ENCODE data around the gene COG3. TPM values are rescaled to one million over a fixed set of nuclear protein-coding genes. Genes with fewer than 3 reads are reported as not detected.

Gene COG3
- total and polyA plus RNA-seq, 2 of the 13 experiments (the other 11 are each of a cell fraction or from before 2014, with no cell fraction given): 37.8 to 47.5 TPM

DNA sequence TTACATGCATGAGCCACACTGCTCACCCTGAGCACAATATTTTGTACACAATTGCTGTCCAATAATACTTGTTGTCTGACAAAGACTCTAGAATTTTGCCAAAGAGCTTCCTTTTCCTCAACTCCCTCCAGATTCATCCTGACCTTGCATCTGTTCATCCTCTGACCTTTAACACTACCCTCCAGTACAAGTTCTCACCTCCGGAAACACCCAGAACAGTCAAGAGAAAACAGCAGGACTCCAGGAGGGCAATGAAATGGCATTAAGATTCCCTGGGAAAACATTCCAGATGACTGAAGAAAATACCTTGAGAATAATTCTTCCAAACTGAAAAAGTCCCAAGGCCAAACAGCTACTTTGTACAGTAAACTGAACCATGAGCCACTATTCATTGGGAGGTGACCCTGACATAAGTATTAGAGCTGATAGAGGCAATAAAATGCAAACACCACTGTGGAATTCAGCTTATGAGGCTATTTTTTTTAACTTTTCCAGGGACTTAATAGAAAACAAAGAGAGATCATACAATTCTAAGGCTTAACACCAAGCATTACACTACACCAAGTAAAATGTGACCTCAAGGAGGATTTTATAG, 15.7 kb upstream of the COG3 start (continued):
- TF ChIP-seq ZNF607 (CRISPR knock-in tag; IDR thresholded peaks at IDR 0.05; ENCODE audit: borderline replicate concordance) (no peak), MED1 (CRISPR knock-in tag; IDR thresholded peaks at IDR 0.05) (peak; percentile 36; the same call in 1 of the 2 replicates), ZNF768 (CRISPR knock-in tag; IDR thresholded peaks at IDR 0.05) (no peak)
- TF ChIP-seq, protein P1, sequence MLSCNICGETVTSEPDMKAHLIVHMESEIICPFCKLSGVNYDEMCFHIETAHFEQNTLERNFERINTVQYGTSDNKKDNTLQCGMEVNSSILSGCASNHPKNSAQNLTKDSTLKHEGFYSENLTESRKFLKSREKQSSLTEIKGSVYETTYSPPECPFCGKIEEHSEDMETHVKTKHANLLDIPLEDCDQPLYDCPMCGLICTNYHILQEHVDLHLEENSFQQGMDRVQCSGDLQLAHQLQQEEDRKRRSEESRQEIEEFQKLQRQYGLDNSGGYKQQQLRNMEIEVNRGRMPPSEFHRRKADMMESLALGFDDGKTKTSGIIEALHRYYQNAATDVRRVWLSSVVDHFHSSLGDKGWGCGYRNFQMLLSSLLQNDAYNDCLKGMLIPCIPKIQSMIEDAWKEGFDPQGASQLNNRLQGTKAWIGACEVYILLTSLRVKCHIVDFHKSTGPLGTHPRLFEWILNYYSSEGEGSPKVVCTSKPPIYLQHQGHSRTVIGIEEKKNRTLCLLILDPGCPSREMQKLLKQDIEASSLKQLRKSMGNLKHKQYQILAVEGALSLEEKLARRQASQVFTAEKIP (CRISPR knock-in tag; IDR thresholded peaks at IDR 0.05; ENCODE audit: borderline replicate concordance): no peak

DNA sequence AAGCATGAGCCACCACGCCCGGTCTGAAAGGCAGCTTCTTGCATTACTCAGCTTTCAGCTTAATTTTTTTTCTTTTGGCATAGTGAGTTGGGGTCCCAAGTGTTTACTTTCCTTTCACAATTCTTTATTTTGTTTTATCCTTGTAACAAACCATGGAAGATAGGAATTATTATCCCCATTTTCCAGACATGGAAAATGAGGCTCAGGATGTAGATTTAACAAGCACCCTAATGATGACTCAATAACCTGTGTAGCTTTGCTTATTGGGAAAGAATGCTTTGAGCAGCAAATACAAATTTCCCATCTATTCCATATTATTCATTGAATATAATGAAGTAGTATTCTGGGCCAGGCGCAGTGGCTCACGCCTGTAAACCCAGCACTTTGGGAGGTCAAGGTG, 13.5 kb upstream of the COG3 start:
- ATAC-seq: no peak
- Histone ChIP-seq H3K36me3 (replicated peaks in 1 of 2; ENCODE audit: control insufficient read depth in 1 of 2, insufficient read depth in 2 of 2, low read length in 2 of 2) (no peaks in the 10 kb centered on the region), H3K4me3 (replicated peaks in 1 of 3; ENCODE audit: insufficient read depth in 1 of 3, low read depth in 2 of 3, low read length in 3 of 3) (no peak overlapping the region), H2AFZ (ENCODE audit: low read length) (no peak overlapping the region), H3K9ac (ENCODE audit: insufficient read depth, low read depth, low read length) (no peak overlapping the region), H3K27ac (ENCODE audit: extremely low read length, insufficient read depth, low read length) (peak overlapping the region; percentile 19), H3K4me2 (ENCODE audit: low read depth, low read length) (no peak overlapping the region), H3K9me3 (ENCODE audit: low read length) (no peaks in the 10 kb centered on the region), H3K27me3 (ENCODE audit: control insufficient read depth in 1 of 2, insufficient read depth in 2 of 2, low read length in 2 of 2) (no peaks in the 10 kb centered on the region), H4K20me1 (ENCODE audit: insufficient read depth, low read length) (no peaks in the 10 kb centered on the region), H3K79me2 (ENCODE audit: insufficient read depth, low read length) (no peaks in the 10 kb centered on the region), H3K4me1 (ENCODE audit: insufficient read depth, low read length) (peaks cover 83% of the 10 kb centered on the region)
- DNase-seq (ENCODE audit: low spot score): no peak
- in situ Hi-C loops (cut with HindIII; ENCODE audit: extremely low pct_ligation_motif_present, low pct_unique_long_range_greater_than_20kb): no loop called here
- TF ChIP-seq ZNF333 (CRISPR knock-in tag; IDR thresholded peaks at IDR 0.05; ENCODE audit: borderline replicate concordance) (no peak), JDP2 (CRISPR knock-in tag; IDR thresholded peaks at IDR 0.05; ENCODE audit: borderline replicate concordance) (no peak), ZNF629 (CRISPR knock-in tag; conservative IDR thresholded peaks at IDR 0.05) (peak; percentile 73), ZNF441 (CRISPR knock-in tag; IDR thresholded peaks at IDR 0.05; ENCODE audit: borderline replicate concordance) (no peak), KDM1A (CRISPR knock-in tag; IDR thresholded peaks at IDR 0.05) (0 out of 2 replicates have a peak, but pooled peaks have one; percentile 52), EHMT2 (IDR thresholded peaks at IDR 0.05; ENCODE audit: borderline replicate concordance, low read depth, low read length) (no peak), PRPF4 (IDR thresholded peaks at IDR 0.05; ENCODE audit: low read depth, low read length, poor library complexity, severe bottlenecking) (no peak), ZNF547 (CRISPR knock-in tag; IDR thresholded peaks at IDR 0.05) (no peak), TOE1 (CRISPR knock-in tag; IDR thresholded peaks at IDR 0.05) (no peak)
- TF ChIP-seq, protein P2, sequence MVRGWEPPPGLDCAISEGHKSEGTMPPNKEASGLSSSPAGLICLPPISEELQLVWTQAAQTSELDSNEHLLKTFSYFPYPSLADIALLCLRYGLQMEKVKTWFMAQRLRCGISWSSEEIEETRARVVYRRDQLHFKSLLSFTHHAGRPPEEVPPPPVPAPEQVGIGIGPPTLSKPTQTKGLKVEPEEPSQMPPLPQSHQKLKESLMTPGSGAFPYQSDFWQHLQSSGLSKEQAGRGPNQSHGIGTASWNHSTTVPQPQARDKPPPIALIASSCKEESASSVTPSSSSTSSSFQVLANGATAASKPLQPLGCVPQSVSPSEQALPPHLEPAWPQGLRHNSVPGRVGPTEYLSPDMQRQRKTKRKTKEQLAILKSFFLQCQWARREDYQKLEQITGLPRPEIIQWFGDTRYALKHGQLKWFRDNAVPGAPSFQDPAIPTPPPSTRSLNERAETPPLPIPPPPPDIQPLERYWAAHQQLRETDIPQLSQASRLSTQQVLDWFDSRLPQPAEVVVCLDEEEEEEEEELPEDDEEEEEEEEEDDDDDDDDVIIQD (CRISPR knock-in tag; IDR thresholded peaks at IDR 0.05; ENCODE audit: low read depth): no peak
- ChIA-PET CTCF (ENCODE audit: low intra/inter-chr PET ratio, low total read pairs) (no interaction called here), POLR2A (interaction anchor here (1.8 kb wide), 2 partner anchors 13 to 110 kb away, joined by 7 to 8 read pairs; partner anchors contain the start of genes COG3 and TPT1)
- no TSS peak for BruUV-seq (replicated peaks)
- WGBS (ENCODE audit: low lambda C conversion rate): 95% methylated on average over 4 of the region's 4 CpGs
- intact Hi-C loops (cut with micrococcal nuclease; ENCODE audit: unreplicated experiment): no loop called here
- FAIRE-seq: no peak
